Activated T-helper 17 cell treated with anti-CD3 and anti-CD28 coated beads, Interleukin-2, amount 50 U/mL, for 72 hours (primary cell): Measurements from ENCODE around the gene EEF1AKMT4. TPM values are rescaled to one million over a fixed set of nuclear protein-coding genes. Genes with fewer than 3 reads are reported as not detected.

Experiments
- ATAC-seq: fragments of 150-1000 bp; cut with Tn5 transposase; replicated peaks from 2 replicates; pipeline ENCODE4 v1.10.0; 2021; ENCODE audit warnings: mild to moderate bottlenecking, moderate library complexity
- H3K27ac Mint-ChIP-seq: one replicate; pipeline ENCODE4 v1.8.0; 2022; ENCODE audit warnings: mixed read lengths
- H3K27me3 Mint-ChIP-seq: one replicate; pipeline ENCODE4 v1.8.0; 2022; ENCODE audit warnings: mixed read lengths
- H3K36me3 Mint-ChIP-seq: one replicate; pipeline ENCODE4 v1.8.0; 2022; ENCODE audit warnings: low read depth, mild to moderate bottlenecking, mixed read lengths
- H3K4me1 Mint-ChIP-seq: one replicate; pipeline ENCODE4 v1.8.0; 2022; ENCODE audit warnings: mixed read lengths
- H3K4me3 Mint-ChIP-seq: one replicate; pipeline ENCODE4 v1.8.0; 2022; ENCODE audit warnings: mild to moderate bottlenecking, mixed read lengths
- H3K9me3 Mint-ChIP-seq: one replicate; pipeline ENCODE4 v1.8.0; 2022; ENCODE audit warnings: mixed read lengths
- total RNA-seq, 2 donors: library from RNA; stranded (reverse); gene quantifications; one replicate each; pipeline ENCODE4 v1.2.3, GENCODE V29; 2022

The EEF1AKMT4 gene
- total RNA-seq, 2 donors from 2014 or later: 8.0 to 13.6 TPM

DNA sequence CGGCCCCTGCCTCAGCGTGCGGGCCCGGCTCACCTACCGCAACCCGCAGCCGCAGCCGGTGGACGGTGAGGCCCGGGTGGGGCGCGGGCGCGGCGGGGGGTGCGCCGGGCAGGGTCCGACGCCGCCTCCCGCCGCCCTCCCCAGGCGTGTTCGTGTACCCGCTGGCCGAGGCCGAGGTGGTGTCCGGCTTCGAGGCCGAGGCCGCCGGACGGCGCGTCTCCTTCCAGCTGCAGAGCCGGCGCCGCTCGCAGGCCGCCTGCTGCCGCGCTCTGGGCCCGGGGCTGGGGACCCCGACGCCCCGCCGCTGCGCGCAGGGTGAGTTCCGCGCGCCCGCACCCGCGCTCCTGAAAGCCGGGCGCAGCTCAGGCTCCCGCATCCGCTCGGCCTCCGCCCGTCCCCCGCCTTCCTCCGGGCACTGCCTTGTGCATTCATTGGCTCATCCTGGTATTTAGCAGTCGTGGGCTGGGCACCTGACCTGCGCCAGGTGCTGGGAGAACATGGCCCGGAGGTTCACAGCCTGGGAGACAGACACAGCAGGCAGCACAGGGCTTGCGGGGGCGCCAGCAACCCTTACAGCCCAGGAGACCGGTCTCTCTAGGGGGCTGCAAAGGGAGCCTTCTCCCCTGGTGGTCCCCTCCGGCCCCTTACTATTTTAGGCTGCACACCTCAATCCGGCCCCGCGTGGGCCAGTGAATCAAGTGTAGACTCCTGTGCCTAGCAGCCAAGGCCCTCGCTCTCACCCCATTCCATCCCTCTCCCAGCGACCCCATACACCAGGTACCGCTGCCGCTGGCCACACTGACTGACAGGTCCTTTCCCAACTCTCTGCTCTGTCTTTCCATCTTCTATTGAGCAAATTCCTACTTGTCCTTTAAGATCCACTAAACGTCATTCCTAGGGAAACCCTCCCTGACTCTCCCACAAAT, 18.6 kb upstream of the EEF1AKMT4 start:
- Mint-ChIP-seq H3K27me3 (peaks cover 43% of the 10 kb centered on the region), H3K4me1 (peaks cover 8% of the 10 kb centered on the region), H3K4me3 (peak overlapping the region; percentile 65), H3K36me3 (peaks cover 9% of the 10 kb centered on the region), H3K27ac (peak overlapping the region; percentile 3), H3K9me3 (no peaks in the 10 kb centered on the region)
- ATAC-seq: no peak

DNA sequence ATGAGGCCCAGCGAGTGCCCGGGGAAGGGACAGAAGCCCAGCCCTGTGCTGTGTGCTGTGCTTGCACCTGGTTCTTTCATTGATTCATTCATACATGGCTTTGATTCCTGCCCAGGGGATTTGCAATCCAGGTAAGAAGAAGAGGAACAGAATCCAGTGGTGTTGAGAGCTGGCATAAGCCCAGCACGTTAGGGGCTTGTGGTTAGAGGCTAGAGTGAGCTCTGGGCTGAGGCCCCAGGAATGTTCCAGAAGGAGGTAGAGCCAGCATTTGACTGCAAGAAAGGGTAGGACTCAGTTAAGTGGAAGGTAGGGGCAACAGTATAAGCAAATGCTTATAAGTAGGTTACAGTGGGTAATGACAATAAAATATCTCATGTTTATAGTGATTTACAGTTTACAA, 17.8 kb upstream of the EEF1AKMT4 start:
- ATAC-seq: no peak
- H3K4me3 Mint-ChIP-seq: peak overlapping the region; percentile 65
- H3K4me1 Mint-ChIP-seq: peaks cover 8% of the 10 kb centered on the region
- peaks cover 37% of the 10 kb centered on the region for H3K27me3 Mint-ChIP-seq
- peak overlapping the region; percentile 3 for H3K27ac Mint-ChIP-seq
- H3K9me3 Mint-ChIP-seq: no peaks in the 10 kb centered on the region
- peaks cover 9% of the 10 kb centered on the region for H3K36me3 Mint-ChIP-seq

DNA sequence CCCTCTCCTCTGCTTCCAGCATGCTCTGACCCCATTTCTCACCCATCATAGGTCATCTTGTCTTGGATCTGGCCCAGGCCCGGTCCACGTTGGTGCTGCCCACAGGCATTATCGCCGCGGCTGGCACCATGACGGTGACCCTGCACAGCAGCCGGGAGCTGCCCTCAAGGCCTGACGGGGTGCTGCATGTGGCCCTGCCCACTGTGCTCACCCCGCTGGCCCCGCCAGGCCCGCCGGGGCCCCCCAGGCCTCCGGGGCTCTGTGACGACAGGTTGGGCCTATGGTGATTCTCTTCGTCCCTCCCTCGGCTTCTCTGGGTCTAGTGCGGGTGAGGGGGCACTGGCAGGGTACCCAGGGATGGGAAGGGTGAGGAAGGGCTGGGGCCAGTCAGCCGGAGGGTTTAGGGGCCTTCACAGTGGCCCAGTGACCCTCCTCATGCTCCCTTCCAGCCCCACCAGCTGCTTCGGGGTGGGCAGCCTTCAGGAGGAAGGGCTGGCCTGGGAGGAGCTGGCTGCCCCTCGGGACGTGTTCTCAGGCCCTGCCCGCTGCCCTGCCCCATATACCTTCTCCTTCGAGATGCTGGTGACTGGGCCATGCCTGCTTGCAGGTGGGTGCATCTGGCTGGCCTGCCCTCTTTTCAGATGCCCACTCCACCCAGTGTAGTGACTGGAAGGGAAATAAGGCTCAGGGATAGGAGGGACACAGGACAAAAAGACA, 16.2 kb upstream of the EEF1AKMT4 start:
- peaks cover 9% of the 10 kb centered on the region for H3K36me3 Mint-ChIP-seq
- H3K27me3 Mint-ChIP-seq: peaks cover 30% of the 10 kb centered on the region
- H3K4me3 Mint-ChIP-seq: no peak overlapping the region
- H3K27ac Mint-ChIP-seq: no peak overlapping the region
- no peak for ATAC-seq
- H3K4me1 Mint-ChIP-seq: peaks cover 8% of the 10 kb centered on the region
- no peaks in the 10 kb centered on the region for H3K9me3 Mint-ChIP-seq

DNA sequence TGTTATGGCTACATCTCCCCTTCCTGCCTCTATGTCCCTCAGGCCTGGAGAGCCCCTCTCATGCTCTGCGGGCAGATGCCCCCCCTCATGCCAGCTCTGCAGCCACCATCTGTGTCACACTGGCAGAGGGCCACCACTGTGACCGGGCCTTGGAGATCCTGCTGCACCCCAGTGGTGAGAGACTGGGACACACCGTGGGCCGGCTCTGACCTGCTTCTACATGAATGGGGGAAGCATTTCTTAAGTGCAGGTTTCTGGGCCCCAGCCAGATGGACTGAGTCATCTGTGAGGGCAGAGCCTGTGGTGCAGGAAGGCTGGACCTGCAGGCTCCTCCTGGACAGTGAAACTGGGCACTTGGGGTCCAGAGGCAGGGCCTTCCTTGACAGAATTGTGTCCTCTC, 15.2 kb upstream of the EEF1AKMT4 start:
- no peak overlapping the region for H3K4me3 Mint-ChIP-seq

DNA sequence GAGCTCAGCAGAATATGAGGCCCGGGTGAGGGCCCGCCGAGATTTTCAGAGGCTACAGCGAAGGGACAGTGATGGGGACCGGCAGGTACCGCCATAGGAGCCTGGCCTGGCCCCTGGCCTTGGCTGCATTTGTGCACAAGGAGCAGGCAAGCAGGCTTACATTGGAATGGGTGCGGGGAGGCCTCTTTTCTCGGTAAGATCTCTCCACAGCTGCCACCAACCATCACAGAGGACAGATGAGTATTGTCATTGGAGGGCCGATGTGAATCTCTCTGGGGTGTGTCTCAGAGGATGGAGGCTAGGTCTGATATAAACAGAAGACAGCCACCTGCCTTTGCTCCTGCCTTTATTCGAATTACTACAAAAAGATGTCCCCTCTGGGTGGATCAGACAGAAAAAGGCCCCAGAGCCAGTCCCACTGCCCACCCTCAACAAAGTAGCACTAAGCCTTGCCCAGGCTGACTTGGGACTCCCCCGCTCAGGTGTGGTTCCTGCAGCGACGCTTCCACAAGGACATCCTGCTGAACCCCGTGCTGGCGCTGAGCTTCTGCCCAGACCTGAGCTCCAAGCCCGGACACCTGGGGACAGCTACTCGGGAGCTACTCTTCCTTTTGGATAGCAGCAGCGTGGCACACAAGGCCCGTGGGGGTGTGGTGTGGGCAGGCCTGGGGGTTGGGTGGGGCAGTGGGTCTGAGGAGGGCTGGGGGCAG, 14.6 kb upstream of the EEF1AKMT4 start:
- H3K27ac Mint-ChIP-seq: no peak overlapping the region
- H3K9me3 Mint-ChIP-seq: no peaks in the 10 kb centered on the region
- no peak for ATAC-seq
- H3K36me3 Mint-ChIP-seq: peaks cover 9% of the 10 kb centered on the region
- H3K27me3 Mint-ChIP-seq: peaks cover 23% of the 10 kb centered on the region
- peaks cover 9% of the 10 kb centered on the region for H3K4me1 Mint-ChIP-seq
- H3K4me3 Mint-ChIP-seq: no peak overlapping the region

More for the DNA sequence above, 15.2 kb upstream of the EEF1AKMT4 start:
- no peaks in the 10 kb centered on the region for H3K9me3 Mint-ChIP-seq
- H3K4me1 Mint-ChIP-seq: peaks cover 8% of the 10 kb centered on the region
- ATAC-seq: no peak
- peaks cover 23% of the 10 kb centered on the region for H3K27me3 Mint-ChIP-seq
- H3K27ac Mint-ChIP-seq: no peak overlapping the region
- peaks cover 9% of the 10 kb centered on the region for H3K36me3 Mint-ChIP-seq

DNA sequence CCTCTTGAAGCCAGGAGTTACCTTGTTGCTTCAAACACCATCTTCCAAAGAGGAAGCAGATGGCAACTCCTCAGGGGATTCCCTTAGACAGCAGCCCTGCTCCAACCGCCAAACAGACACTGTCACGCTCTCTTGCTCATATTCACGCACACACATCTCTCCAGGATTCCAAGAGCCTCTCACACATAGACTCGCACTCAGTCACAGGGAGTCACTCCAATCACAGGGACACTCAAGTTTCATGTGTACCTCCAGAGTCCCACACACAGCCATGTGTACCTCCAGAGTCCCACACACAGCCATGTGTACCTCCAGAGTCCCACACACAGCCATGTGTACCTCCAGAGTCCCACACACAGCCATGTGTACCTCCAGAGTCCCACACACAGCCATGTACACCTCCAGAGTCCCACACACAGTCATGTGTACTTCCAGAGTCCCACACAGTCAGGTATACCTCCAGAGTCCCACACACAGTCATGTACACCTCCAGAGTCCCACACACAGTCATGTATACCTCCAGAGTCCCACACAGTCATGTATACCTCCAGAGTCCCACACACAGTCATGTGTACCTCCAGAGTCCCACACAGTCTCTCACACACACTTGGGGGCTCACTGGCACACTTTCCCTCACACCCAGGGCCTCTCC, 14.0 kb upstream of the EEF1AKMT4 start:
- ATAC-seq: no peak
- peaks cover 14% of the 10 kb centered on the region for H3K4me1 Mint-ChIP-seq
- H3K9me3 Mint-ChIP-seq: no peaks in the 10 kb centered on the region
- H3K27ac Mint-ChIP-seq: no peak overlapping the region
- H3K27me3 Mint-ChIP-seq: peaks cover 23% of the 10 kb centered on the region
- peaks cover 9% of the 10 kb centered on the region for H3K36me3 Mint-ChIP-seq
- H3K4me3 Mint-ChIP-seq: no peak overlapping the region

DNA sequence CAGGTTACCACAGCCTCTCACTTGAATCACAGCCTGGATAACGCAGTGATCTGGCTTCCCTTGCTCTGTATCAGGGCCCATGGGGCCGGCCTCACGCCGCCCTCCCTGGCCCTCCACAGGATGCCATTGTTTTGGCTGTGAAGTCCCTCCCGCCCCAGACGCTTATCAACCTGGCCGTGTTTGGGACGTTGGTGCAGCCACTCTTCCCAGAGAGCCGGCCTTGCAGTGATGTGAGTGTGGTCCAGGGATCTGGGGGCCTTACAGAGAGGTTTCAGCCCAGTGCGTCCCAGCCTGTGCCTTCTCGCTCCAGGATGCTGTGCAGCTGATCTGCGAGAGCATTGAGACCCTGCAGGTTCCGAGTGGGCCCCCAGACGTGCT, 13.4 kb upstream of the EEF1AKMT4 start:
- no peak for ATAC-seq
- Mint-ChIP-seq H3K4me1 (peaks cover 12% of the 10 kb centered on the region), H3K9me3 (no peaks in the 10 kb centered on the region), H3K36me3 (peaks cover 6% of the 10 kb centered on the region), H3K27ac (no peak overlapping the region), H3K27me3 (peaks cover 20% of the 10 kb centered on the region), H3K4me3 (no peak overlapping the region)

DNA sequence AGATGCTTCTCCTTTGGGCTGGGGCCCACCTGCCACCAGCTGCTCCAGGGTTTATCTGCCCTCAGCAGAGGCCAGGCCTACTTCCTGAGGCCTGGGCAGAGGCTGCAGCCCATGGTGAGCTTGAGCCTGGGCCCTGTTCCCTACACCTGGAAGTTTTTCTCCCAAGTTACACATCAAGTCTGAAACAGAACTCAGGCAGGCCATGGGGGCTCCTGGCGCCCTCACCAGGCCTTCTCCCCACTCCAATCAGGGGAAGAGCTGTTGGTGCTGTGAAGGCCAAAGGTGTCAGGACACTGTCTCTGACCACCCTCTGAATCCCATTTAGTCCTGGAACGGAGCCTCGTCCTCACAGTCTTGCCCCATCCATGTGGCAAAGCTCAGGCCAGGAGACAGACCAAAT, 12.8 kb upstream of the EEF1AKMT4 start:
- Mint-ChIP-seq H3K9me3 (no peaks in the 10 kb centered on the region), H3K27ac (no peak overlapping the region), H3K4me3 (no peak overlapping the region), H3K4me1 (peaks cover 6% of the 10 kb centered on the region), H3K36me3 (no peaks in the 10 kb centered on the region), H3K27me3 (peaks cover 14% of the 10 kb centered on the region)
- ATAC-seq: no peak

DNA sequence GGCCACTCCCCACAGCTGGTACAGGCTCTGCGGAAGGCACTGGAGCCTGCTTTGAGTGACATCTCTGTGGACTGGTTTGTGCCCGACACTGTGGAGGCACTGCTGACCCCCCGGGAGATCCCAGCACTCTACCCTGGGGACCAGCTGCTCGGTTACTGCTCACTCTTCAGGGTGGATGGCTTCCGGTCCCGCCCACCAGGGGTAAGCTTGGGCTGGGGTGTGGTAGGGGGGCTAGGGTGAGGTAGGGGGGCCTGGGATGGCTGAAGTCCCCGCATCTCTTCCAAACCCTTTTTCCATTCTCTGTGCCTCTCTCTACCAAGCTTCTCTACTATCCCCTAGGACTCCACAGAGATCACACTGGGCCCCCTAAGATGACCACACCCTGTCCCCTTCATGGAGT, 12.3 kb upstream of the EEF1AKMT4 start:
- H3K9me3 Mint-ChIP-seq: no peaks in the 10 kb centered on the region
- H3K27ac Mint-ChIP-seq: peak overlapping the region; percentile 20
- no peak for ATAC-seq
- H3K27me3 Mint-ChIP-seq: peaks cover 9% of the 10 kb centered on the region
- H3K4me3 Mint-ChIP-seq: no peak overlapping the region
- H3K36me3 Mint-ChIP-seq: peaks cover 3% of the 10 kb centered on the region
- peaks cover 6% of the 10 kb centered on the region for H3K4me1 Mint-ChIP-seq

DNA sequence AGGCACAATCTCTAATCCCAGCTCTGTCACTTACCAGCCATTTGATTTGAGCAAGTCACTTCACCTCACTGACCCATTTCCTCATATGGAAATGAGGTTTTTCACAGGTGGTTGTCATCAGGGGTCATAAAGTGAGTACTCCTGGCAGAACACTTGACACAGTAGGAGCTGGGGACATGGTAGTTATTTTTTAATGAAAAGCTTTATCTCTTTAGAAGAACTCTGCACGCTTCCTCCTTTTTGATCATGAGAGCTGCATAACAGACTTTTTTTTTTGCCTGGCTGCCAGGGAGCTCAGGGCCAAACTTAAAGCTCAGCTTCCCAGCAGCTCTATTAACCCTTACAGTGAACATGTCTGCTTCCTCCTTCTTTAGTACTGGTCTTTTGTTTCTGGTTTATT, 11.7 kb upstream of the EEF1AKMT4 start:
- peaks cover 3% of the 10 kb centered on the region for H3K27me3 Mint-ChIP-seq
- H3K27ac Mint-ChIP-seq: peak overlapping the region; percentile 20
- H3K4me3 Mint-ChIP-seq: no peak overlapping the region
- H3K4me1 Mint-ChIP-seq: peaks cover 6% of the 10 kb centered on the region
- no peaks in the 10 kb centered on the region for H3K9me3 Mint-ChIP-seq
- H3K36me3 Mint-ChIP-seq: peaks cover 9% of the 10 kb centered on the region
- no peak for ATAC-seq

DNA sequence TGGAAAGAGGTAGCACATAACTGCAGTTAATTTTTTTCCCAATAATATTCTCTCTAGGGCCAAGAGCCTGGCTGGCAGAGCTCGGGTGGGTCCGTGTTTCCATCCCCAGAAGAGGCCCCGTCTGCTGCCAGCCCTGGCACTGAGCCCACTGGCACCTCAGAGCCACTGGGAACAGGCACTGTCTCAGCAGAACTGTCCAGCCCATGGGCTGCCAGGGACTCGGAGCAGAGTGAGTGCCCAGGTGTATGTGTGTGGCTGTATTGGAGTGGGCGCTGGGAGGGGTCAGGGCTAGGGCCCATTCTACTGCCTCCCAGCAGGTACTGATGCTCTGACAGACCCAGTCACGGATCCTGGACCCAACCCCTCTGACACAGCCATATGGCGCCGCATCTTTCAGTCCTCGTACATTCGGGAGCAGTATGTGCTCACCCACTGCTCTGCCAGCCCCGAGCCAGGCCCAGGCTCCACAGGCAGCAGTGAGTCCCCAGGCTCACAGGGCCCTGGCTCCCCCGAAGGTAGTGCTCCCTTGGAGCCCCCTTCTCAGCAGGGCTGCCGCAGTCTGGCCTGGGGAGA, 11.1 kb upstream of the EEF1AKMT4 start:
- ATAC-seq: no peak
- H3K27ac Mint-ChIP-seq: peak overlapping the region; percentile 23
- peaks cover 15% of the 10 kb centered on the region for H3K36me3 Mint-ChIP-seq
- H3K4me3 Mint-ChIP-seq: no peak overlapping the region
- peaks cover 6% of the 10 kb centered on the region for H3K4me1 Mint-ChIP-seq
- no peaks in the 10 kb centered on the region for H3K27me3 Mint-ChIP-seq
- H3K9me3 Mint-ChIP-seq: no peaks in the 10 kb centered on the region

DNA sequence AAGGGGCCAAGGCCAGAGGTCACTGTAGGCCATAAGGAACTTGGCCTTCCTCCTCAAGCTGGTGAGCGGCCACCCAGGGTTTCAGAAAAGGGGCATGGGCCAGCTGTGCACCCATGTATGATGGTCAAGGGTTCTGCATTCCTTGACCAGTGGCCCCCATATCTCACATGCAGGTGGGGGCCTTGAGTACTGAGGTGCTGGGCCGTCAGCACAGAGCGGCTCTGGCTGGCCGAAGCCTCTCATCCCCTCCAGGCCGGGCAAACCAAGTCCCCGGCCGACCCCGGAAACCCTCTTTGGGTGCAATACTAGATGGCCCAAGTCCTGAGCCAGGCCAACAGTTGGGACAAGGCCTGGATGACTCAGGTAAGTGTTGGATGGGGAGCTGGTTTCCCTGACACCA, 10.3 kb upstream of the EEF1AKMT4 start:
- ATAC-seq: no peak
- H3K36me3 Mint-ChIP-seq: peaks cover 23% of the 10 kb centered on the region
- H3K4me3 Mint-ChIP-seq: no peak overlapping the region
- H3K27me3 Mint-ChIP-seq: no peaks in the 10 kb centered on the region
- H3K4me1 Mint-ChIP-seq: peaks cover 6% of the 10 kb centered on the region
- H3K9me3 Mint-ChIP-seq: no peaks in the 10 kb centered on the region
- peak overlapping the region; percentile 23 for H3K27ac Mint-ChIP-seq

DNA sequence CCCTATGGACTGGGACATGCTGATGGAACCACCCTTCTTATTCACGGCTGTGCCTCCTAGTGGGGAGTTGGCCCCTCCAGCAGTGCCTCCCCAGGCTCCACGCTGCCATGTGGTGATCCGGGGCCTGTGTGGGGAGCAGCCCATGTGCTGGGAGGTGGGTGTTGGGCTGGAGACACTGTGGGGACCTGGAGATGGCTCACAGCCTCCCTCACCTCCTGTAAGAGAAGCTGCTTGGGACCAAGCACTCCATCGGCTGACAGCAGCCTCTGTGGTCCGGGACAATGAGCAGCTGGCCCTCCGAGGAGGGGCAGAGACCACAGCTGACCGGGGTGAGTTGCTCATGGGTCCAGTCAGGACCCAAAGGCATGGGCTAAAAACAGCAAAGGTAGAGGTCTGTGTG, 9.8 kb upstream of the EEF1AKMT4 start:
- Mint-ChIP-seq H3K4me1 (peaks cover 6% of the 10 kb centered on the region), H3K27me3 (no peaks in the 10 kb centered on the region), H3K4me3 (no peak overlapping the region), H3K9me3 (no peaks in the 10 kb centered on the region), H3K36me3 (peaks cover 28% of the 10 kb centered on the region), H3K27ac (no peak overlapping the region)
- no peak for ATAC-seq
